GM12878 (cell line): ENCODE results near the gene TBCD. TPM values are rescaled to one million over a fixed set of nuclear protein-coding genes. Genes with fewer than 3 reads are reported as not detected.
A peak's percentile ranks its signal among the peaks of the same experiment; 100 is the strongest.

ENCODE experiments used
- ATAC-seq: fragments of 200-7000 bp; cut with Tn5 transposase; 3 replicates; pipeline ENCODE4 v1.9.1; 2020; ENCODE audit warnings: mild to moderate bottlenecking, moderate library complexity
- BruUV-seq: library from RNA; stranded (reverse); fragments of 400-500 nt; replicated peaks from 2 replicates; lab custom pipeline; 2021; lab: Mats Ljungman, UMichigan
- CTCF ChIA-PET: fragments of 300-600 bp; sonication (Branson Sonifier 250); formaldehyde crosslinking; extraction: SDS; loops from one replicate; lab custom pipeline; 2021; ENCODE audit warnings: inconsistent platforms; lab: Yijun Ruan, JAX
- POLR2A ChIA-PET: fragments of 350-600 bp; formaldehyde crosslinking; extraction: SDS; loops from one replicate; lab custom pipeline; 2021; ENCODE audit warnings: inconsistent platforms; lab: Charles Lee
- RAD21 ChIA-PET: fragments of 300-600 bp; sonication (Branson Sonifier 250); formaldehyde crosslinking; loops from one replicate; lab custom pipeline; 2023; ENCODE audit warnings: antibody characterized with exemption; ENCODE audit not compliant: unreplicated experiment; lab: Charles Lee
- SMC1A ChIA-PET: fragments of 300-600 bp; sonication (Branson Sonifier 250); formaldehyde crosslinking; loops from one replicate; lab custom pipeline; 2023; ENCODE audit not compliant: unreplicated experiment, uncharacterized antibody; lab: Charles Lee
- DNase-seq: peaks from one replicate; pipeline ENCODE4 v3.0.0-alpha.2; 2011; ENCODE audit warnings: low read depth, low spot score
- FAIRE-seq: peaks from 3 replicates; lab custom pipeline; 2011; peaks lifted over from hg19 to GRCh38; lab: Jason Lieb, UNC
- H2AFZ ChIP-seq: 2 replicates; pipeline ENCODE4 v1.6.0; 2011; ENCODE audit warnings: low read depth, low read length, control low read depth; ENCODE audit not compliant: control insufficient read depth
- H3K27ac ChIP-seq: 2 replicates; pipeline ENCODE4 v1.5.1; 2011; ENCODE audit warnings: control low read depth; ENCODE audit not compliant: control insufficient read depth, insufficient read depth
- H3K27me3 ChIP-seq, 2 experiments: replicated peaks in 1 of 2; 2 replicates each; pipeline versions ENCODE4 v1.6.0 to v1.6.1; 2011; ENCODE audit warnings: low read length in 1 of 2; ENCODE audit not compliant: control insufficient read depth in 2 of 2, insufficient read depth in 2 of 2
- H3K36me3 ChIP-seq, 2 experiments: 2 replicates each; pipeline ENCODE4 v1.5.1; 2011; ENCODE audit warnings: low read length in 1 of 2; ENCODE audit not compliant: control insufficient read depth in 2 of 2, insufficient read depth in 2 of 2
- H3K4me1 ChIP-seq: 2 replicates; pipeline ENCODE4 v1.6.1; 2011; ENCODE audit warnings: mild to moderate bottlenecking, low read length, moderate library complexity, mixed read lengths; ENCODE audit not compliant: control insufficient read depth, insufficient read depth
- H3K4me2 ChIP-seq: 2 replicates; pipeline ENCODE4 v1.6.0; 2011; ENCODE audit warnings: control low read depth; ENCODE audit not compliant: control insufficient read depth, insufficient read depth
- H3K4me3 ChIP-seq: fragments of 200-600 bp; sonication (generic); 2 replicates; pipeline ENCODE4 v1.5.1; 2016
- H3K79me2 ChIP-seq: 2 replicates; pipeline ENCODE4 v1.6.0; 2011; ENCODE audit warnings: low read length; ENCODE audit not compliant: control insufficient read depth, insufficient read depth
- H3K9ac ChIP-seq: 2 replicates; pipeline ENCODE4 v1.8.0; 2011; ENCODE audit warnings: low read length, control low read depth, mixed read lengths; ENCODE audit not compliant: control insufficient read depth, insufficient read depth
- H3K9me3 ChIP-seq: replicated peaks from 3 replicates; pipeline ENCODE4 v1.5.1; 2011; ENCODE audit warnings: mild to moderate bottlenecking, low read length; ENCODE audit not compliant: control insufficient read depth, insufficient read depth
- H4K20me1 ChIP-seq: 2 replicates; pipeline ENCODE4 v1.6.0; 2011; ENCODE audit not compliant: control insufficient read depth, insufficient read depth
- CTCF ChIP-seq, 3 experiments: IDR thresholded peaks in 2 of 3; conservative IDR thresholded peaks in 1 of 3; 2 replicates each; pipeline ENCODE4 v1.5.1; 2011; ENCODE audit warnings: low read depth in 3 of 3, low read length in 3 of 3, mild to moderate bottlenecking in 3 of 3, control low read depth in 2 of 3, moderate library complexity in 2 of 3, inconsistent platforms in 1 of 3, mixed read lengths in 1 of 3; ENCODE audit not compliant: control insufficient read depth in 2 of 3, insufficient read depth in 1 of 3; ENCODE audit errors: extremely low read depth in 1 of 3
- CUX1 ChIP-seq: IDR thresholded peaks from 2 replicates; pipeline ENCODE4 v1.6.1; 2012; ENCODE audit warnings: improper control_type of control experiment, low read depth, low read length; ENCODE audit not compliant: insufficient replicate concordance
- IRF4 ChIP-seq: IDR thresholded peaks from 2 replicates; pipeline ENCODE4 v1.6.1; 2011; ENCODE audit warnings: low read depth, low read length
- MTA3 ChIP-seq: IDR thresholded peaks from 2 replicates; pipeline ENCODE4 v1.6.1; 2012; ENCODE audit warnings: low read length, inconsistent platforms, borderline replicate concordance
- NRF1 ChIP-seq: conservative IDR thresholded peaks from 2 replicates; pipeline ENCODE4 v1.6.1; 2011; ENCODE audit warnings: mild to moderate bottlenecking, low read depth, low read length, improper control_type of control experiment
- PML ChIP-seq: IDR thresholded peaks from 2 replicates; pipeline ENCODE4 v1.6.1; 2012; ENCODE audit warnings: low read length, inconsistent platforms
- RAD21 ChIP-seq: IDR thresholded peaks from 2 replicates; pipeline ENCODE4 v1.6.1; 2011; ENCODE audit warnings: mild to moderate bottlenecking, low read depth, low read length, moderate library complexity; ENCODE audit not compliant: insufficient read depth
- SMC3 ChIP-seq: IDR thresholded peaks from 2 replicates; pipeline ENCODE4 v1.6.1; 2011; ENCODE audit warnings: low read length, improper control_type of control experiment, borderline replicate concordance
- SUPT20H ChIP-seq: IDR thresholded peaks from 2 replicates; pipeline ENCODE4 v1.6.1; 2011; ENCODE audit warnings: low read depth, mild to moderate bottlenecking, low read length, moderate library complexity, borderline replicate concordance; ENCODE audit not compliant: control insufficient read depth
- WGBS: methylation state at CpG from one replicate; pipeline ENCODE4 v1.1.6; 2016; ENCODE audit warnings: low lambda C conversion rate; ENCODE audit not compliant: insufficient replicate concordance, insufficient coverage; ENCODE audit errors: missing lambda C conversion rate; 5-methylcytosine and 5-hydroxymethylcytosine counted together
- in situ Hi-C: fragments of 300-500 bp; cut with MboI; formaldehyde crosslinking; loops from 9 replicates; pipeline ENCODE4 v1.14.3; 2018; ENCODE audit warnings: mixed read lengths
- intact Hi-C: fragments of 100-400 bp; cut with micrococcal nuclease; formaldehyde crosslinking; loops from one replicate; pipeline ENCODE4 v1.14.2; 2022; ENCODE audit not compliant: unreplicated experiment
- polyA plus RNA-seq, 11 experiments: library from polyadenylated mRNA; depleted of rRNA in 4 of 11; unstranded in 6 of 11; stranded (reverse) in 5 of 11; fragments of >200 nt; fragmentation: Nextera tagmentation in 4 of 11; fragmentation: Illumina TruSeq in 1 of 11; extraction: Ambion mirVana in 4 of 11; extraction: Trizol in 1 of 11; gene quantifications; 1 replicate in 1 of 11; 2 replicates in 10 of 11; pipeline versions ENCODE4 v1.2.1 to v1.2.3, GENCODE V29; 2011 to 2016; ENCODE audit warnings: inconsistent platforms in 2 of 11, missing spikeins in 2 of 11, low read depth in 1 of 11
- total RNA-seq, 4 experiments: library from RNA; depleted of rRNA in 3 of 4; stranded (reverse); fragments of >200 nt in 3 of 4; fragmentation: Illumina TruSeq in 1 of 4; extraction: Trizol in 1 of 4; gene quantifications; 2 replicates each; pipeline versions ENCODE4 v1.2.1 to v1.2.3, GENCODE V29; 2013 to 2021

The TBCD gene
- total and polyA plus RNA-seq, 10 of the 15 experiments (the other 5 are each of a cell fraction or from before 2014, with no cell fraction given): 10.3 to 114 (median 52.4) TPM

GRCh38 chr17:82962163-82962720, 210.4 kb downstream of the TBCD start (continued):
- TF ChIP-seq CUX1: no peak
- TF ChIP-seq PML: no peak
- no peak for TF ChIP-seq MTA3
- no peak for TF ChIP-seq SUPT20H

- H3K4me2 ChIP-seq: no peak overlapping the region
- in situ Hi-C loops: no loop called here
- H3K9me3 ChIP-seq: no peaks in the 10 kb centered on the region
- no peaks in the 10 kb centered on the region for H4K20me1 ChIP-seq
- H2AFZ ChIP-seq: no peak overlapping the region
- no peaks in the 10 kb centered on the region for H3K36me3 ChIP-seq
- ChIA-PET RAD21 (interaction anchor here (0.8 kb wide), 1 partner anchor 239 kb away, joined by 3 read pairs; no protein-coding TSS in a partner anchor), SMC1A (no interaction called here), CTCF (interaction anchor here (0.6 to 0.7 kb wide), 3 partner anchors 48 to 1009 kb away, joined by 3 to 4 read pairs (median 3); no protein-coding TSS in a partner anchor)
- no peak for FAIRE-seq
- BruUV-seq: no TSS peak
- no peak overlapping the region for H3K27ac ChIP-seq
- TF ChIP-seq RAD21 (peak; percentile 81), CTCF (IDR thresholded peaks at IDR 0.05 in 2 of 3, conservative IDR thresholded peaks at IDR 0.05 in 1 of 3; ENCODE audit: control insufficient read depth in 2 of 3, extremely low read depth in 1 of 3, insufficient read depth in 1 of 3, low read depth in 3 of 3, low read length in 3 of 3) (peak; percentile 48 to 58 (median 53)), NRF1 (no peak), SUPT20H (no peak), SMC3 (peak; percentile 59), IRF4 (no peak)
- TF ChIP-seq, all 136 proteins: peak for 3
- H3K4me1 ChIP-seq: peaks cover 13% of the 10 kb centered on the region
- no peak overlapping the region for H3K9ac ChIP-seq
- peak; percentile 82 for ATAC-seq
- WGBS: 16% methylated on average over 25 of the region's 25 CpGs
- POLR2A ChIA-PET: interaction anchor here (0.6 to 0.7 kb wide), 2 partner anchors 46 to 252 kb away, joined by 3 read pairs; no protein-coding TSS in a partner anchor
- DNase-seq: no peak
- no peaks in the 10 kb centered on the region for H3K27me3 ChIP-seq
- intact Hi-C loops: no loop called here
- no peak overlapping the region for H3K4me3 ChIP-seq
- no peaks in the 10 kb centered on the region for H3K79me2 ChIP-seq
Measured at GRCh38 chr17:82963104-82963950, 211.5 kb downstream of the TBCD start.
